Right lobe of liver (tissue), 6 donors: ENCODE measurements around the gene LRRC56. TPM values are rescaled to one million over a fixed set of nuclear protein-coding genes. Genes with fewer than 3 reads are reported as not detected.

ENCODE experiments used
- ATAC-seq, 4 donors: fragments of 200-7000 bp; cut with Tn5 transposase; one replicate each; pipeline ENCODE4 v1.9.1; 2020; ENCODE audit warnings: mild to moderate bottlenecking in 4 of 4, moderate library complexity in 4 of 4
- DNase-seq, 3 donors: peaks; one replicate each; pipeline ENCODE4 v3.0.0-alpha.2; 2020
- H3K27ac ChIP-seq, 3 donors: fragments of 200-600 bp; one replicate each; pipeline ENCODE4 v1.8.0; 2022
- H3K27me3 ChIP-seq, 2 donors: fragments of 200-600 bp; one replicate each; pipeline ENCODE4 v1.8.0; 2022
- H3K36me3 ChIP-seq, 4 donors: fragments of 200-600 bp; sonication (generic) in 1 of 4; one replicate each; pipeline versions ENCODE4 v1.5.1 to v1.8.0; 2017 to 2022; ENCODE audit warnings: control low read depth in 1 of 4
- H3K4me1 ChIP-seq, 4 donors: fragments of 200-600 bp; sonication (generic) in 1 of 4; one replicate each; pipeline versions ENCODE4 v1.5.1 to v1.8.0; 2017 to 2022; ENCODE audit warnings: control low read depth in 1 of 4
- H3K4me3 ChIP-seq, 3 donors: fragments of 200-600 bp; one replicate each; pipeline ENCODE4 v1.8.0; 2022
- H3K9me3 ChIP-seq, 4 donors: fragments of 200-600 bp; sonication (generic) in 1 of 4; one replicate each; pipeline versions ENCODE4 v1.5.1 to v1.8.0; 2017 to 2022; ENCODE audit warnings: control low read depth in 1 of 4
- POLR2A ChIP-seq: fragments of 450-650 bp; IDR thresholded peaks from one replicate; pipeline ENCODE4 v1.6.1; 2017; ENCODE audit warnings: antibody characterized with exemption, mild to moderate bottlenecking
- WGBS: methylation state at CpG from one replicate; pipeline ENCODE4 v1.1.6; 2018; ENCODE audit warnings: low coverage, low lambda C conversion rate; ENCODE audit not compliant: insufficient coverage; ENCODE audit errors: missing lambda C conversion rate; 5-methylcytosine and 5-hydroxymethylcytosine counted together
- intact Hi-C, 2 donors: fragments of 100-400 bp; cut with DNase I; formaldehyde crosslinking; loops; one replicate each; pipeline versions ENCODE4 v1.11.2 to v1.14.1; 2022
- long read RNA-seq: library from polyadenylated mRNA; unstranded; transcript quantifications from one replicate; pipeline ENCODE4 v2.0.0, GENCODE V29; 2019
- total RNA-seq, 6 experiments: library from RNA; depleted of rRNA in 2 of 6; stranded (reverse); fragments of >200 nt in 2 of 6; fragmentation: NEBNext Ultra II Directional in 3 of 6; extraction: Animal tissue kit (Norgen Biotek cat#: 25700) in 3 of 6; gene quantifications; one replicate each; pipeline versions ENCODE4 v1.1.0 to v1.2.4, GENCODE V29; 2016 to 2023
- TF ChIP-seq, protein P1 (sequence below), 4 donors: fragments of 200-600 bp in 3 of 4; fragments of 450-650 bp in 1 of 4; IDR thresholded peaks; one replicate each; pipeline versions ENCODE4 v1.5.1 to v1.8.0; 2016 to 2022; ENCODE audit warnings: antibody characterized with exemption in 4 of 4, mild to moderate bottlenecking in 2 of 4
- donor health status: DM: no; HTN: yes; CAD: no.
- donor health status: DM: no; HTN: no; CAD: no.
- donor health status: DM: no; HTN: no; CAD: no.
- donor health status: DM: no; HTN: yes; CAD: no.
- donor health status: DM: no; HTN: yes; CAD: no.

The LRRC56 gene, protein sequence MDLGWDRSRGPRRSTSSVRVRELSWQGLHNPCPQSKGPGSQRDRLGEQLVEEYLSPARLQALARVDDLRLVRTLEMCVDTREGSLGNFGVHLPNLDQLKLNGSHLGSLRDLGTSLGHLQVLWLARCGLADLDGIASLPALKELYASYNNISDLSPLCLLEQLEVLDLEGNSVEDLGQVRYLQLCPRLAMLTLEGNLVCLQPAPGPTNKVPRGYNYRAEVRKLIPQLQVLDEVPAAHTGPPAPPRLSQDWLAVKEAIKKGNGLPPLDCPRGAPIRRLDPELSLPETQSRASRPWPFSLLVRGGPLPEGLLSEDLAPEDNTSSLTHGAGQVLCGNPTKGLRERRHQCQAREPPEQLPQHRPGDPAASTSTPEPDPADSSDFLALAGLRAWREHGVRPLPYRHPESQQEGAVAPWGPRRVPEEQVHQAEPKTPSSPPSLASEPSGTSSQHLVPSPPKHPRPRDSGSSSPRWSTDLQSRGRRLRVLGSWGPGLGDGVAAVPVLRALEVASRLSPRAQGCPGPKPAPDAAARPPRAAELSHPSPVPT
- total RNA-seq: 1 to 10 TPM in 1 of 6 experiments, under 1 TPM in 4, not detected in 1; 0.12 to 1.1 (median 0.71) TPM
- long read RNA-seq: 0 reads

- Histone ChIP-seq H3K36me3 (peaks cover 0 to 9% (median 0%) of the 10 kb centered on the region in 4 donors), H3K27ac (peak within 1 kb of the TSS in 1 of 3 donors; percentile 23), H3K9me3 (no peaks in the 10 kb centered on the region), H3K27me3 (no peaks in the 10 kb centered on the region), H3K4me1 (peaks cover 0 to 22% (median 8%) of the 10 kb centered on the region in 4 donors), H3K4me3 (peak within 1 kb of the TSS; percentile 25 to 37 (median 30))
- TF ChIP-seq POLR2A: no peak
- intact Hi-C loops: no loop called here
- WGBS: under 1% methylated on average over 19 of the region's 93 CpGs
- ATAC-seq (peak; percentile 58 to 72 (median 60)), DNase-seq (peak; percentile 84 to 91 (median 91))
Measured at GRCh38 chr11:536841-537621, at the start of gene LRRC56. LRRC56 (plus strand) TSS chr11:537527; CDS start chr11:540685, 3,158 bp downstream.

- Histone ChIP-seq H3K9me3 (no peaks in the 10 kb centered on the region), H3K4me1 (no peaks in the 10 kb centered on the region), H3K27ac (no peak overlapping the region), H3K36me3 (peaks cover 0 to 2% (median 0%) of the 10 kb centered on the region in 4 donors), H3K27me3 (no peaks in the 10 kb centered on the region), H3K4me3 (no peak overlapping the region)
- intact Hi-C loops: no loop called here
- WGBS: 100% methylated on average over 1 of the region's 22 CpGs
- TF ChIP-seq, protein P1, sequence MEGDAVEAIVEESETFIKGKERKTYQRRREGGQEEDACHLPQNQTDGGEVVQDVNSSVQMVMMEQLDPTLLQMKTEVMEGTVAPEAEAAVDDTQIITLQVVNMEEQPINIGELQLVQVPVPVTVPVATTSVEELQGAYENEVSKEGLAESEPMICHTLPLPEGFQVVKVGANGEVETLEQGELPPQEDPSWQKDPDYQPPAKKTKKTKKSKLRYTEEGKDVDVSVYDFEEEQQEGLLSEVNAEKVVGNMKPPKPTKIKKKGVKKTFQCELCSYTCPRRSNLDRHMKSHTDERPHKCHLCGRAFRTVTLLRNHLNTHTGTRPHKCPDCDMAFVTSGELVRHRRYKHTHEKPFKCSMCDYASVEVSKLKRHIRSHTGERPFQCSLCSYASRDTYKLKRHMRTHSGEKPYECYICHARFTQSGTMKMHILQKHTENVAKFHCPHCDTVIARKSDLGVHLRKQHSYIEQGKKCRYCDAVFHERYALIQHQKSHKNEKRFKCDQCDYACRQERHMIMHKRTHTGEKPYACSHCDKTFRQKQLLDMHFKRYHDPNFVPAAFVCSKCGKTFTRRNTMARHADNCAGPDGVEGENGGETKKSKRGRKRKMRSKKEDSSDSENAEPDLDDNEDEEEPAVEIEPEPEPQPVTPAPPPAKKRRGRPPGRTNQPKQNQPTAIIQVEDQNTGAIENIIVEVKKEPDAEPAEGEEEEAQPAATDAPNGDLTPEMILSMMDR (IDR thresholded peaks at IDR 0.05): no peak
- no peak for TF ChIP-seq POLR2A
- ATAC-seq: no peak
- no peak for DNase-seq
Measured at GRCh38 chr11:487571-488021, 49.7 kb upstream of the LRRC56 start.

GRCh38 chr11:488062-488461 is 49.3 kb upstream of the LRRC56 start:
- Histone ChIP-seq H3K9me3 (no peaks in the 10 kb centered on the region), H3K27me3 (no peaks in the 10 kb centered on the region), H3K4me1 (no peaks in the 10 kb centered on the region), H3K4me3 (no peak overlapping the region), H3K27ac (no peak overlapping the region), H3K36me3 (peaks cover 0 to 2% (median 0%) of the 10 kb centered on the region in 4 donors)
- WGBS: no CpG with 5 or more reads among the region's 25 CpGs
- no peak for TF ChIP-seq POLR2A
- TF ChIP-seq, protein P1 (IDR thresholded peaks at IDR 0.05): no peak
- no peak for ATAC-seq
- intact Hi-C loops: no loop called here
- DNase-seq: no peak

- Histone ChIP-seq H3K4me1 (no peaks in the 10 kb centered on the region), H3K4me3 (no peak overlapping the region), H3K27me3 (no peaks in the 10 kb centered on the region), H3K9me3 (no peaks in the 10 kb centered on the region), H3K27ac (no peak overlapping the region), H3K36me3 (peaks cover 0 to 2% (median 0%) of the 10 kb centered on the region in 4 donors)
- no peak for ATAC-seq
- WGBS: no CpG with 5 or more reads among the region's 19 CpGs
- no peak for DNase-seq
- intact Hi-C loops: no loop called here
- TF ChIP-seq, protein P1 (IDR thresholded peaks at IDR 0.05): no peak
- TF ChIP-seq POLR2A: no peak
Measured at GRCh38 chr11:488579-488978, 48.7 kb upstream of the LRRC56 start.
